ENCODE data around the gene EEF1A2.
A peak's percentile ranks its signal among the peaks of the same experiment; 100 is the strongest.

EEF1A2 gene

GRCh38 chr20:63539092-63539430, 40.2 kb upstream of the EEF1A2 start:
- H3K4me1 ChIP-seq (ENCODE audit: control insufficient read depth, low read length) = peaks cover 25% of the 10 kb centered on the region
- TF ChIP-seq EZH2phosphoT487 (IDR thresholded peaks at IDR 0.05; ENCODE audit: borderline replicate concordance, low read length) (no peak), CTCF (IDR thresholded peaks at IDR 0.05; ENCODE audit: low read depth, low read length, poor library complexity, severe bottlenecking) (no peak)
- H3K79me2 ChIP-seq (ENCODE audit: control insufficient read depth, low read length) = no peaks in the 10 kb centered on the region
- H3K27me3 ChIP-seq (ENCODE audit: control insufficient read depth, low read length) = peaks cover 6% of the 10 kb centered on the region
- H3K36me3 ChIP-seq (ENCODE audit: control insufficient read depth, low read length) = no peaks in the 10 kb centered on the region
- H4K20me1 ChIP-seq (ENCODE audit: control insufficient read depth, insufficient read depth, low read depth, low read length) = no peaks in the 10 kb centered on the region
- H3K9me2 ChIP-seq (replicated peaks; ENCODE audit: control insufficient read depth, low read length) = no peaks in the 10 kb centered on the region
- H3F3A ChIP-seq (ENCODE audit: control insufficient read depth, insufficient read depth) = no peaks in the 10 kb centered on the region
- no peaks in the 10 kb centered on the region for H3K9me3 ChIP-seq (ENCODE audit: control insufficient read depth, insufficient read depth, low read length)
- H3K4me2 ChIP-seq (ENCODE audit: low read length) = no peak overlapping the region
- no peak overlapping the region for H3K4me3 ChIP-seq (ENCODE audit: low read length)
- no peak overlapping the region for H3K27ac ChIP-seq (ENCODE audit: low read depth, low read length)

DNA sequence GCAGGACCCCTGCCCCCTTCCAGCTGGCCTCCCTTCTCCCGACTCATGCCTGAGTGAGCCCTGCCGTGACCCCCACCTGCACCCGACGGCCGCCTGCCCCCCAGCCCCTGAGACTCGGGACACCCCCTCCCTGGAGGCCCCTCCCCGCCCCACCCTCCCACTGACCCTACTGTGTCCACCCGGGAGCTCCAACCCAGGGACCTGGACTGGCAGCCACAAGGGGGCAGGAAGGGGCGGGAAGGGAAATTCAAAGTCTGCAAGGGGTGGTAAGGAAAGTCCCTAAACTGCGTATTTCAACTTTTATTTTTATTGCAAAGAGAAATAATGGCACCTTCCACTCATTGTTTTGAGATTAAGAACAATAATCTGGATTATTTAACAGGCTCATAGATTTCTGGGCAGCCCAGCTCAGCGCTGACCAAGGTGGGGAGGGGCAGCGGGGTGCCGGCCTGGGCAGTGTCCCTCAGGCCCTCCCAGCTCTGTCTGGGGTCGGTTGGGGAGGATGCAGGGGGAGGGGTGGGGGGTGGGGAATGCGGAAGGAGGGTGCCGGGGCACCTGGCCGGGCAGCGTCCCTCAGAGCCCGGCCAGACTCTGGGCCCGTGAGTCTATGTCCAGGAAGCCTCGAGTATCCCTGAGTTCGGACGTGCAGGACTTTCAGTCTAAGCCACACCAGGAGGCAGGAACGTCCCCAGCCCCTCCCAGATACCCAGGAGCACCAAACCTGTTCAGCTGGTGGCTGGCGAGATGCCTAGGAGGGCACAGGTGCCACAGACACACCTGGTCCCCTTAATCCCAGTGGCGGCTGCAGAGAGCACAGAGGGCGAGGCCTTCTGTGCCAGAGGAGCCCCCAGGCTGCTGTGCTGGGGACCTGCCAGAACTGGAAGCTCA, 39.6 kb upstream of the EEF1A2 start:
- Histone ChIP-seq H3K9me3 (ENCODE audit: control insufficient read depth, insufficient read depth, low read length) (no peaks in the 10 kb centered on the region), H3K4me2 (ENCODE audit: low read length) (peak overlapping the region; percentile 95), H3K4me3 (ENCODE audit: low read length) (peak overlapping the region; percentile 73), H3K4me1 (ENCODE audit: control insufficient read depth, low read length) (peaks cover 25% of the 10 kb centered on the region), H3K36me3 (ENCODE audit: control insufficient read depth, low read length) (no peaks in the 10 kb centered on the region), H3K9me2 (replicated peaks; ENCODE audit: control insufficient read depth, low read length) (no peaks in the 10 kb centered on the region), H3K27me3 (ENCODE audit: control insufficient read depth, low read length) (peaks cover under 1% of the 10 kb centered on the region; the same call in 1 of the 2 replicates), H3K27ac (ENCODE audit: low read depth, low read length) (no peak overlapping the region), H3K79me2 (ENCODE audit: control insufficient read depth, low read length) (no peaks in the 10 kb centered on the region), H4K20me1 (ENCODE audit: control insufficient read depth, insufficient read depth, low read depth, low read length) (no peaks in the 10 kb centered on the region), H3F3A (ENCODE audit: control insufficient read depth, insufficient read depth) (no peaks in the 10 kb centered on the region)
- TF ChIP-seq CTCF (IDR thresholded peaks at IDR 0.05; ENCODE audit: low read depth, low read length, poor library complexity, severe bottlenecking) = no peak
- TF ChIP-seq EZH2phosphoT487 (IDR thresholded peaks at IDR 0.05; ENCODE audit: borderline replicate concordance, low read length) = no peak

DNA sequence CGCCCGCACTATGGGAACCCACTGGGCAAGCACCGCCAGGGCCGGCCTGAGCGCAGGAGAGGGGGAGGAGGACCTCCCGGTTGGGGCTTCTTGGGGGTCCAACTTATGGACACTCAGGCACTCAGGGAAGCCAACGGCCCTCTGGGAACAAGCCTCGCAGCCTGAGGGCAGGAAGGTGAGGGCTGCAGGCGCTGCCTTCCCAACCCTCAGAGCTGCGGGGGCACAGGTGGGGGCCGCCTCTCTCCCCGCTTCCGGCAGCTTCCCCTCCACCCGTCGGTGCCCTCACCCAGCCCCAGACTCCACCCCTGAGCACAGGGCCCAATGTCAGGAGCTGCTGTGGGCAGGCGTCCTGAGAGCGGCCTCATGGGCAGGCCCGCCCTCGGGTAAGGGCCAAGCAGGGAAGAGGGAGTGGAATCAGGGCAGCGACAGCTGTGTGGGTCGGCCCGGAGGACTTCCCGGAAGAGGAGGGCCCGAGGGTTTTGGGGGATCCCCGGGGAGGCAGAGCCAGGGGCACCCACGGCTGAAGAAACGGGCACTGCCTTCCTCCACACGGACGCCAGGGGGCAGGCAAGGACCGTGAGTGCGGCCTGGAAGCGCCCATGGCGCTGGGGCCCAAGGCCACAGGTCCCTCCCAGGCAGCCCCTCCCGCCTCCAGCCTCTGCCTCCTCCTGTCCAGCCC, 38.8 kb upstream of the EEF1A2 start:
- Histone ChIP-seq H3K79me2 (ENCODE audit: control insufficient read depth, low read length) (no peaks in the 10 kb centered on the region), H3K9me3 (ENCODE audit: control insufficient read depth, insufficient read depth, low read length) (no peaks in the 10 kb centered on the region), H3F3A (ENCODE audit: control insufficient read depth, insufficient read depth) (no peaks in the 10 kb centered on the region), H4K20me1 (ENCODE audit: control insufficient read depth, insufficient read depth, low read depth, low read length) (no peaks in the 10 kb centered on the region), H3K9me2 (replicated peaks; ENCODE audit: control insufficient read depth, low read length) (no peaks in the 10 kb centered on the region), H3K4me2 (ENCODE audit: low read length) (peak overlapping the region; percentile 95), H3K27me3 (ENCODE audit: control insufficient read depth, low read length) (no peaks in the 10 kb centered on the region), H3K27ac (ENCODE audit: low read depth, low read length) (peak overlapping the region; percentile 36), H3K4me1 (ENCODE audit: control insufficient read depth, low read length) (peaks cover 25% of the 10 kb centered on the region), H3K4me3 (ENCODE audit: low read length) (peak overlapping the region; percentile 73), H3K36me3 (ENCODE audit: control insufficient read depth, low read length) (no peaks in the 10 kb centered on the region)
- TF ChIP-seq CTCF (IDR thresholded peaks at IDR 0.05; ENCODE audit: low read depth, low read length, poor library complexity, severe bottlenecking) (peak; percentile 94), EZH2phosphoT487 (IDR thresholded peaks at IDR 0.05; ENCODE audit: borderline replicate concordance, low read length) (no peak)
